IPS-15b (cell line): Measurements from ENCODE around the gene CHAT.

Experiments
- H3K27me3 ChIP-seq: one replicate; pipeline ENCODE4 v1.6.1; 2013; ENCODE audit warnings: low read length; ENCODE audit not compliant: control insufficient read depth, insufficient read depth
- H3K36me3 ChIP-seq: one replicate; pipeline ENCODE4 v1.6.1; 2013; ENCODE audit warnings: low read length; ENCODE audit not compliant: control insufficient read depth, insufficient read depth
- H3K4me1 ChIP-seq: one replicate; pipeline ENCODE4 v1.6.1; 2013; ENCODE audit warnings: mild to moderate bottlenecking, low read length; ENCODE audit not compliant: control insufficient read depth, insufficient read depth
- H3K4me3 ChIP-seq: one replicate; pipeline ENCODE4 v1.5.1; 2013; ENCODE audit warnings: low read depth, low read length
- H3K9ac ChIP-seq: one replicate; pipeline ENCODE4 v1.6.1; 2013; ENCODE audit warnings: low read depth, mild to moderate bottlenecking, low read length
- H3K9me3 ChIP-seq: one replicate; pipeline ENCODE4 v1.6.1; 2013; ENCODE audit warnings: mild to moderate bottlenecking, low read length; ENCODE audit not compliant: control insufficient read depth, insufficient read depth

Gene CHAT

GRCh38 chr10:49585387-49585786, 28.4 kb upstream of the CHAT start:
- H3K27me3 ChIP-seq = no peaks in the 10 kb centered on the region
- H3K36me3 ChIP-seq = no peaks in the 10 kb centered on the region
- no peaks in the 10 kb centered on the region for H3K9me3 ChIP-seq
- H3K9ac ChIP-seq = no peak overlapping the region
- H3K4me3 ChIP-seq = no peak overlapping the region
- H3K4me1 ChIP-seq = no peaks in the 10 kb centered on the region

- H3K27me3 ChIP-seq = no peaks in the 10 kb centered on the region
- H3K36me3 ChIP-seq = no peaks in the 10 kb centered on the region
- H3K4me1 ChIP-seq = no peaks in the 10 kb centered on the region
- H3K4me3 ChIP-seq = no peak overlapping the region
- no peaks in the 10 kb centered on the region for H3K9me3 ChIP-seq
- H3K9ac ChIP-seq = no peak overlapping the region
Measured at GRCh38 chr10:49587981-49588380, 25.9 kb upstream of the CHAT start.

GRCh38 chr10:49592726-49593563, 20.9 kb upstream of the CHAT start:
- Histone ChIP-seq H3K9ac (no peak overlapping the region), H3K36me3 (no peaks in the 10 kb centered on the region), H3K27me3 (peaks cover 9% of the 10 kb centered on the region), H3K9me3 (no peaks in the 10 kb centered on the region), H3K4me3 (no peak overlapping the region), H3K4me1 (no peaks in the 10 kb centered on the region)

- Histone ChIP-seq H3K4me3 (no peak overlapping the region), H3K27me3 (peaks cover 9% of the 10 kb centered on the region), H3K9ac (no peak overlapping the region), H3K36me3 (no peaks in the 10 kb centered on the region), H3K9me3 (no peaks in the 10 kb centered on the region), H3K4me1 (no peaks in the 10 kb centered on the region)
Measured at GRCh38 chr10:49593564-49593875, 20.3 kb upstream of the CHAT start.

- Histone ChIP-seq H3K4me1 (no peaks in the 10 kb centered on the region), H3K4me3 (no peak overlapping the region), H3K9me3 (no peaks in the 10 kb centered on the region), H3K27me3 (peaks cover 10% of the 10 kb centered on the region), H3K36me3 (no peaks in the 10 kb centered on the region), H3K9ac (no peak overlapping the region)
Measured at GRCh38 chr10:49593998-49594397, 19.8 kb upstream of the CHAT start.

- no peaks in the 10 kb centered on the region for H3K36me3 ChIP-seq
- H3K9me3 ChIP-seq = no peaks in the 10 kb centered on the region
- H3K27me3 ChIP-seq = peaks cover 13% of the 10 kb centered on the region
- no peak overlapping the region for H3K9ac ChIP-seq
- no peak overlapping the region for H3K4me3 ChIP-seq
- no peaks in the 10 kb centered on the region for H3K4me1 ChIP-seq
Measured at GRCh38 chr10:49594594-49594993, 19.2 kb upstream of the CHAT start.

- H3K4me3 ChIP-seq = no peak overlapping the region
- H3K36me3 ChIP-seq = no peaks in the 10 kb centered on the region
- H3K9me3 ChIP-seq = no peaks in the 10 kb centered on the region
- no peaks in the 10 kb centered on the region for H3K4me1 ChIP-seq
- H3K27me3 ChIP-seq = peaks cover 13% of the 10 kb centered on the region
- no peak overlapping the region for H3K9ac ChIP-seq
Measured at GRCh38 chr10:49595003-49595712, 18.7 kb upstream of the CHAT start.

GRCh38 chr10:49595713-49596492, 17.9 kb upstream of the CHAT start:
- H3K9ac ChIP-seq = no peak overlapping the region
- H3K27me3 ChIP-seq = peaks cover 13% of the 10 kb centered on the region
- no peaks in the 10 kb centered on the region for H3K9me3 ChIP-seq
- H3K4me1 ChIP-seq = no peaks in the 10 kb centered on the region
- H3K4me3 ChIP-seq = no peak overlapping the region
- H3K36me3 ChIP-seq = no peaks in the 10 kb centered on the region

GRCh38 chr10:49596493-49596809, 17.4 kb upstream of the CHAT start:
- Histone ChIP-seq H3K4me3 (no peak overlapping the region), H3K27me3 (peaks cover 13% of the 10 kb centered on the region), H3K4me1 (no peaks in the 10 kb centered on the region), H3K9me3 (no peaks in the 10 kb centered on the region), H3K9ac (no peak overlapping the region), H3K36me3 (no peaks in the 10 kb centered on the region)

- Histone ChIP-seq H3K4me1 (no peaks in the 10 kb centered on the region), H3K9me3 (no peaks in the 10 kb centered on the region), H3K4me3 (no peak overlapping the region), H3K27me3 (peaks cover 13% of the 10 kb centered on the region), H3K36me3 (no peaks in the 10 kb centered on the region), H3K9ac (no peak overlapping the region)
Measured at GRCh38 chr10:49596836-49597235, 17.0 kb upstream of the CHAT start.

- Histone ChIP-seq H3K4me1 (no peaks in the 10 kb centered on the region), H3K9ac (no peak overlapping the region)
Measured at GRCh38 chr10:49597426-49598163, 16.2 kb upstream of the CHAT start.

More at GRCh38 chr10:49597426-49598163, 16.2 kb upstream of the CHAT start:
- H3K27me3 ChIP-seq = peaks cover 20% of the 10 kb centered on the region
- no peak overlapping the region for H3K4me3 ChIP-seq
- H3K36me3 ChIP-seq = no peaks in the 10 kb centered on the region
- no peaks in the 10 kb centered on the region for H3K9me3 ChIP-seq
